GM19397 (cell line): Measurements from ENCODE around the gene TRABD2A.

Experiments used
- ATAC-seq: cut with Tn5 transposase; IDR thresholded peaks from one replicate; pipeline ENCODE4 v1.9.1; 2021; ENCODE audit warnings: mild to moderate bottlenecking, moderate library complexity; ENCODE audit not compliant: unreplicated experiment

Gene TRABD2A

DNA sequence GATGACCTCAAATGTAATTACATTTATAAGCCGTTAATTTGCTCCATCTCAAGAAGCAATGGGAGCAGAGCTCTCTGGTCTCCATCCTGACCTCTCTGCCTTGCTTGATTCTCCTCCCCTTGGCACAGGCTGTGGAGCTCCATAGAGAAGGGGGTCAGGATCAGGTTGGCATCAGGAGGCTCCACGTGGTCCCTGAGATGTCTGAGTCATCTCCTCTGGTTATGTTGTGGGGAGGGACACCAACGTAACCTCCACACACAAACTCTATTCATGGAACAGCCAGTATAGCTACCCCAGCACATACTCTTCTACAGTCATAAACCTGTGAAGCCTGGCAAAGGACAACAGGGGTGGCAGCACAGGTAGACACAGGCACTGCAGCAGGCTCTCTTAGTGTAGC lies 29.0 kb downstream of the TRABD2A start:
- no peak for ATAC-seq

DNA sequence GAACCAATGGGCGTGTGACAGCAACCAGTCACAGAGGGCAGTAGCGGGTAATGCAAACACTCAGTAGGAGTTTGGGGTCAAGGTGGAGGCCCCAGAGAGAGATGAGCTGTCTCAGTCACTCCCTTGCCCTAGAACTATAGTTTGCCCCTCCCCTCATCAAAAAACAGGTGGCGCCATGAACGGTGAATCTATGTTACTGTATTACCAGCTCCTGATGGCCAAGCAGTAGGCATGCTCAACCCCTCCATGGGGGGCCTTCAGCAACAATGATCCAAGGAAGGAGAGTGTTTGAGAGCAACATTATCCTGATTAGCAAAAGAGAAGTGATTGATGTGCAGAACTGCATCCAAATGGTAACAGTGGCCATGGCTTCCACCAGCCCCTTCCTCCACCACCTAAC lies 30.4 kb downstream of the TRABD2A start:
- ATAC-seq, result no peak

DNA sequence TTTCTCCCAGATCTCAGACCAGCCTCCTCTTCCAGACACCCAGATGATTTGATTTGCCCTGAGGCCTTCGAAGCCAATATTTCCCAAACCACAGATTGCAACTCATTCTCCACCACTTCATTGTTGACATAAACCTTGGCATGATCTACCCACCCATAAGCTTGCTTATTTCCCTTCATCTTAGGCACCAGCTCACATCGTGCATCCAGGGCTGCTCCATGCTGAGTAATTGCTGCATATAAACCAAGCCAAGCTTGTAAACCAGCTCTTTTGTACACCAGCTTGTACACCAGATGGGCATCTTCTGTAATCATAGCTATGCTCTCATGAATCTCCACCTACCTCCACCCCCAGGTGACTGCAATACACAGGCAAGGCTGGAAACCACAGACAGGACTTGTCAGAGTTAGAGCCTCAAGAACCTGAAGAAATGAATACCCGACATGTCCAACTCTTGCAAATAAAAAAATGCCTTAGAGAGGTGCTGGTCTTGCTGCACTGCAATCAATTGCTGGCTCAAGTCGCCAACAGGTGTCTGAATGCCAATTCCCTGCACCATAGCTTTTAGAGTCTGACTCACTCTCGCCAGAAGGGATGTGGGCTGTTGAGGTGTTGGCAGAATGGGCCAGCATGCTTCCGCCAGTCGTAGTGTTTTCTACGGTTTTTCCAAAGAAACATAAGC lies 31.5 kb downstream of the TRABD2A start:
- no peak for ATAC-seq

DNA sequence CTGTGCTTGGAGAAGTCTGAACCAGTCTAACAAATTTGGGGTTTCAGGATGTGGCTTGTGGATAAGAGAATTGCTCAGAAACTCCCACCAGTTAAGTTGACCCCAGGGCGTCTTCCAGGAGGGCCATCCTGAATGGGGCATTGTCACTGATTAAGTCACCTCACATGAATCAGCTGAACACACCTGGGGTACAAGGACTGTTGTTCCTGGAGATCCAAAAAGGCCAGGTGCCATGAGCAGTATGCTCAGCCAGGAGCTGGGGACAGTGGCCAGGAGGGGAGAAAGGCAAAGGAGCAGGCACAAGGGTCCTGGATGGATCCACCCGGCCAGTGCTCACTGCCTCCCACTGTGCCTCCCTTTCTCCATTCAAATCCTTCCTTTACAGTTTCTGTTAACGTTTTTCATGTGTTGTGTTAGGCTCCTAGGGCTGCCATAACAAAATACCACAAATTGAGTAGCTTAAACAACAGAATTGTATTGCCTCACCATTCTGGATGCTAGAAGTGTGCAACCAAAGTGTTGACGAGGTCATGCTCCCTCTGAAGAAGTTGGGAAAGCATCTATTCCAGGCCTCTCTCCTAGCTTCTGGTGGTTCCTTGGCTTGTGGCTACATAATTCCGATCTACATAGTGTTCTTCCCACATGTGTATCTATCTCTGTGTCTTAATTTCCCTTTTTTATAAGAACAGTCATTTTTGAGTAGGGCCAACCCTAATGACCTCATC lies 33.4 kb downstream of the TRABD2A start:
- no peak for ATAC-seq

DNA sequence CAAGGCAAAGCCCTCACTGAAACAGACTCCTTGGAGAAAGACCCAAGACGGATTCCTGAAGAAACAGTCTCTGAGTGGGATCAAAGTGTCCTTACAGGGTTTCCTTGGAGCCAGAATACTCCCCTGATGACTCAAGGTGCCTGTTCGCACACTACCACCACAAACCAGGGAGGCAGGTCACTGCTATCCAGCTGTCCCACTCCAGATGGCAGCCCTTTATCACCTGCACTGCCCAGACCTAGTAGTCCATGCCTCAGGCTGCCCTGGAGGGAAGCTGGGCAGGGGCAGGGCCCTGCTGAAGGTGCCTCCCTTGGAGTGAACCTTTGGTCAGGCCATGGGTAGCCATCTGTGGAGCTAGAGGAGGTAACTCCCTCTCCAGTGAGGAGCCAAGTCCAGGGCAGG lies 34.1 kb downstream of the TRABD2A start:
- ATAC-seq, result no peak

DNA sequence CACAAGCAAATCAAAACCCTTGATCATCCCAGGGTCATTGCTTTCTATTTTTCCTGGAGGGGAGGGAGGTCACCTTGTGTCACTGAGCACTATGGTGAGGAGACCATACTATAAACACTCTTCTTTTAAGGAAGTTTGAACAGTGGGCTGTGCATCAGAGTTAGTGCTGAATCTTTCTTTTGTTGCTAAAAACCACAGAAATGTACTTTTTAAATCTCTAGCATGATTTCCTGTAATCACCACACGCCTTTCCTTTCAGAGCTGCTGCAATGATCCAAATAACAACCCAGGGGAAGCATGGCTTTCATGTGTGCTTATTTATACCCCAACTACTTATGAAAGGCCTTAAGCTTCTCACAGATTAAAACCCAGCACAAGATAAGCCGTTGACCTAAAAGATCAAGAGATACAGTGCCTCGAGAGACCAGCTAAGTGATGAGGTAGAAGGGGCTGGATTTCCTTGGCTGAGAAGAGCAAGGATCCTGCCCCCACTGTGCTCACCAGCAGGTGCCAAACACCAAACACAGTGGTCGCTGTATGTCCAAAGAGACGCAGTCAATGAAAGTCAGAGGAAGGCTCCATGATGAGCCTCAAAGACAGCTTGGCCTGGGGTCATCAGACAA lies 34.7 kb downstream of the TRABD2A start:
- no peak for ATAC-seq

DNA sequence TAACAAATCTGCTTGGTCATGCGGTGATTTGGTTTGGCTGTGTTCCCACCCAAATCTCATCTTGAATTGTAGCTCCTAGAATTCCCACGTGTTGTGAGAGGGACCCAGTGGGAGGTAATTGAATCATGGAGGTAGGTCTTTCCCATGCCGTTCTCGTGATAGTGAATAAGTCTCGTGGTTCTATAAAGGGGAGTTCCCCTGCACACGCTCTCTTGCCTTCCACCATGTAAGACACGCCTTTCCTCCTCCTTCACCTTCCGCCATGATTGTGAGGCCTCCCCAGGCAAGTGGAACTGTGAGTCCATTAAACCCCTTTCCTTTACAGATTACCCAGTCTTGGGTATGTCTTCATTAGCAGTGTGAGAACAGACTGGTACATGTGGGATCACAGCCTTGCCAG lies 36.7 kb downstream of the TRABD2A start:
- ATAC-seq, result no peak

DNA sequence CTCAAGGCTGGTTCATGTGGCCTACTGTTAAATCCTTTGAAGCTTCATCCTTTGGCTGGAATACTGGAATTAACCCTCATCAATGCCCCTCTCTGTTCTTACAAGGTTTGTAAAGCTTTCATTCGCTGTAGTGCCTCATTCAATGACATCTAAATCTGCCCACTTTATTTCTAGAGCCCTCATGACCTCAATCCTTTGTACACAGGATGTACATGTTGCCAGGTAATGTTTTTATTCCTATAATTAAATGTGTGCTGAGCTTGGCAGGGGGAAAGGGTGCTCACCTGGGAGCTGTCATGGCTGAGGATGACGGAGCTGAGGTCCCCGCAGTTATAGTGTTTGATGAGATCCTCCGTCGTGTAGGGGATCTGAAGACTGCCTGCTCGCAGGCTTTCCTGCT lies 39.3 kb downstream of the TRABD2A start:
- ATAC-seq, result no peak

DNA sequence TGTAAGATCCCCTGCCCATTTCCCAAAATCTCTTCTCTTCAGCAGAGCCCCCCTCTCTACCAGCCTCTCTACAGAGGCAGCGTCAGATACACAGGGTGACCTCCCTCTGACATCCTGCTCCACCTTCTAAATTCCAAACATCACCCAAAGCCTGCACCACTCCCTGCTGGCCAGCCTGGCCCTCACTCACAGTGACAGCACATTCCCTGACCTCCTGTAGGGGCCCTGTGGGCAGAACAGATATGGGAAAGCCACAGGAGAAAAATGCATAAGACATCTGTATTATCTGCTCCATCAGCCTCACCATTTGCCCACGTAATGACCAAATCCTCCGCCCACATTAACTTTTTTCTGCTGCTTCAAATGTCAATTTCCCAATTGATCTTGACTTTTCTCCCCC lies 40.6 kb downstream of the TRABD2A start:
- ATAC-seq, result no peak

DNA sequence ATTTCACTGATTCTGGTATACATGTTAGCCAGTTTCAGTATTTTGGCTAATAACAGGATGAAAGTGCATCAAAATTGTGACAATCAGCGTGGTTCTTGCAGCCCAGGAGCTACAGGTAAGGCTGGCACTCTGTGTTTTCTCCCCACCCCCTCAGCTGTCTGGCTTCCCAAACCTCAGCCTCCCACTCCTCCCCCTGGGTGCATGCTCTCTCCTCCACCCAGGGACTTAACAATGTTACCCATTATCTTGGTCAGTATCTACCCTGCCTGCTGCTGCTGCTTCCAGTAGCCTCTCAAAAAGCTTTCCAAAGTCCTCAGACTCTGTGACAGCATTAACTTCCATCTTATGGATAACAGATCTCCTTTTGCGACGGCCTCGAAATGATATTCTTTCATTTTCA lies 41.0 kb downstream of the TRABD2A start:
- ATAC-seq, result no peak

DNA sequence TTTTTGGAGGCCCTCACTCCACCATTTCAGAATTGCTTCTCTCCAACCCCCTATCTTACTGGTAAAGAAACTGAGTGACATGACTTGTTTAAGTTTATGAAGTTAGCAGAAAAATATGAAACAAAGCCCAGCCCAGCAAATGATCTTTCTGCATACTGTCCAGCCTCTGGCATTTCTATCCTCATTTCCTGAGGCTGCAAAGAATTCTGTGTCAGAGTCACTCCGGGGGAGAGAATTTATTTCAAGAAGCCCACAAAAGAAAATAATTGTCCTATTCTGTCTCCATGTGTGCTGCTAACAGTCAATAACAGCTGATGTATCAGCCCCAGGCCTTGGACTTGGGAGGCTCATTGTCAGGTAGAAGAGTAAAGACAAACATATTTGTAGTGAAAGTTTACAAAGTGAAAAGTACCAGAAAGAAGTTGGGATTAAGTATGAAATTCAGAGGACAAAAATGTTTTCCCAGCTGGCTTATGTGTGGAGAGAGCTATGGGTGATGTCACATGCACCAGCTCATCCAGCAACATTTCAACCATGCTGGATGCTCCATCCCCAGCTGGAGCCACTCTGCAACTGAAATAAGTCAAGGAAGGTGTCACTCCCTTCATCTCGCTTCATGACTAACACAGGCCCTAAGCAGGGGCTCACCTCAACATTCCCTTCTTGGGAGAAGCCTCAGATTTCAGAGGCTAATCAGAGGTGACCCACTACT lies 42.3 kb downstream of the TRABD2A start:
- no peak for ATAC-seq

DNA sequence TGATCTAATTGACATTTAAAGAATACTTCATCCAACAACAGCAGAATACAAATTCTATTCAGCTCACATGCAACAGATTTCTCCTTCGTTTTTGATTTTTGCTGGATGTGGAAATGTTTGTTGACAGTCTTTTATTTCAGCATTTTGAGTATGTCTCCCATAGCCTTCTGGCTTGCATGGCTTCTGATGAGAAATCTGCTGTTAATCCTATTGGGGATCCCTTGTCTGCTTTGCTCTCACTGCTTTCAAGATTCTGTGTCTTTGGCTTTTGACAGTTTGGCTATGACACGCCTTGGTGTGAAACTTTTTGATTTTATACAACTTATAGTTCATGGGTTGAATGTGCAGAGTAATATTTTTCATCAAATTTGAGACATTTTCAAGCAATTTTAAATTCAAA lies 44.7 kb downstream of the TRABD2A start:
- no peak for ATAC-seq

DNA sequence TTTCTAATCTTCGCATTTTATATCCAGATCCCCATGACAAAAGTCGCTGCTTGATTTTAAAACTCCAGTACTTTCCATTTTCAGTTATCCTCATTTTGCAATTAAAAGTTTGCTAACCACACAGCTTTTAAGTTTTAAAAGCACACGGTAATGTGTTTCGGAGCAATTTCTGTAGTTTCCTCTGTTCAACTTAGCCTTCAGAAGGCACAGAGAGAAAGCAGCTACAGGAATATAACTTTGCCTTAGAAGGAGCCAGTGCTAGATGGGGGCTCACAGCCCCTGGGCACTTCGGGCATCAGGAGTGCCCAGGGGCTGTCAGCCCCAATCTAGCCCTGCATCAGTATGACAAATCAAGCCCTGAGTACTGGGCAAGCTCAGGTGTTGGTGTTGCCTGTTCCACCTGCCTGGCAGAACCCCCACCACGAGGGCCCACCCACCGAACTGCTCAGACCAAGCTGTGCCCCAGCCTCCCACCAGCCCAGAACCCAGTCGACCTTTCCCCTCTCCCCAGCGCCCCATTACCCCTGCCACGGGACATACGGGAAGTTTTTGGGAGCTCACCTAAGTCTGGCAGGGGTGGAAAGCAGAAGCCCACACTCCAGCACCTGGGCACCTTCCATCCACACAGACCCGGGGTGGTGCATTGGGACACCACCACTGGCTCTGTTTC lies 47.3 kb downstream of the TRABD2A start:
- no peak for ATAC-seq

DNA sequence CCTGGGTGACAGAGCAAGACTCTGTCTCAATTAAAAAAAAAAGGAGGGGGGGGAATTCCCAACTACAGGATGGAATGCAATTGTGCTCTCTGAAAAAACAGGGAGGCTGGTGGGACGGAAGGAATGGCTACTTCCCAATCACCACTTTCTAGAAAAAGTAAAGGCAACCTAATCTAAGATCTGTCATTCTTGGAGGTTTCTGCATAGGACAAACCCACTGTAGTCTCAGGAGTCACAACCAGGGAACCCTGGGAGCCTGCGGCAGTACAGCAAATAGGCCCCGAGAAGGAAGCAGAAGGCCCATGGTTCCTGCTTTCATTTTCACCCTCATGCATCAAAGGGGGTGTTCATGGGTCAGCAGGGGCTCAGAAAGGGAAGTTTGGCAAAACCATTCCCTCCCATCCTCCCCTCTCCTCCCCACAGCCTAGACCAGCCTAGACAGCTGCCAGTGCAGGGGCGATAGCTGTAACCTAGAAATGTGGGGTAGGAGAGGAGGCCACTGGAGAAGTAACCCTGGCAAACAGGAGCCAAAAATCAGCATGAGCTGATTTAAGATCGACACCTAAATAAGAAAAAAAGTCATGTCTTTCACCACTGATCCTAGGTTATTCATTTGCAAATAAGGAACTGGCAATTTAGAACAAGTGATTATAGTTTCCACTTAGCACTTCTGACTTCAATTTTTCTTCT lies 48.0 kb downstream of the TRABD2A start:
- ATAC-seq, result peak; percentile 78

DNA sequence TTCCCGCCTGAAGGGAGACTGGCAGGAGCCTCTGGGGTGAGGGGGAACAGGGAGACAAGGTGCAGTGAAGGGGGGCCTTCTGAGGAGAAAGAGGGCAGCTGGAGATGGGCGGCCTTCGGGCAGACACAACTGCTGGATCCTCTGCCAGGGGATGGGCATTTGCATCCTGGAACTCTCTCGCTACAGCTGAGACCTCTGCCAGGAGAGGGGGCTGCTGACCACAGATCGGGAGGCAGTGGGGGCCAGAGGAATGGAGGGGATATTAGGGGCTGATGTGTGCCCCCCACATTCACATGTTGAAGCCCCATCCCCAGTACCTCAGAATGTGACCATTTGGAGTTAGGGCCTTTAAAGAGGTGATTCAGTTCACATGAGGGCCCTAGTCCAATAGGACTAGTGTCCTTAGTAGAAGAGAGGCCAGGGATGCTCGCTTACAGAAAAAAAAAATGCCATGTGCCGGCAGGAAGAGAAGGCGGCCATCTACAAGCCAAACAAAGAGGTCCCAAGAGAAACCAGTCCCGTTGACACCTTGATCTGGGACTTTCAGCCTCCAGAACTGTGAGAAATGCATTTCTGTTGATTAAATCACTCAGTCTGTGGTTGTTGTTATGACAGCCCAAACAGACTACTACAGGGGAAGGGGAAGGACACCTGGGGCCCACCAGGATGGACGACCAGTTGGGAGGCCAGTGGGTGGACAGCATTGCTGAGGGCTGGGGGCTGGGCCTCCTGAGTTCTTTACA lies 50.0 kb downstream of the TRABD2A start:
- ATAC-seq, result no peak

DNA sequence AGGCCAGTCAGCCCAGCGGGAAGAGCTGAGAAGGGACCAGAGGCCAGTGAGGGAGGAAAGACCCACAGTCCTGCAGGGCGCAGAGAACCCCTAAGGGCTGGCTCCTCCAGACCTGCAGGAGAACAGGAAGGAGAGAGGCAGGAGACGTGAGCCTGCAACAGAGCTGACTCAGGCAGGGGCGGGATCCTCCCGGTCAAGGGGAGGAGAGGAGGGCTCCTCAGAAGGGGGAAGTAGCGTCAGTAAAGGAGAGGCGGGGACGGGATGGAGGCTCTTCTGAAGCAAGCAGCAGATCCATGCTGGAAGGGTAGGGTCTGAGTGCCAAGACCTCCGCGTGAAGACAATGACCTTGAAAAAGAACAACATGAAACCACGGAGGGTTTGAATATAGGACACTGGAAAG lies 50.8 kb downstream of the TRABD2A start:
- no peak for ATAC-seq

DNA sequence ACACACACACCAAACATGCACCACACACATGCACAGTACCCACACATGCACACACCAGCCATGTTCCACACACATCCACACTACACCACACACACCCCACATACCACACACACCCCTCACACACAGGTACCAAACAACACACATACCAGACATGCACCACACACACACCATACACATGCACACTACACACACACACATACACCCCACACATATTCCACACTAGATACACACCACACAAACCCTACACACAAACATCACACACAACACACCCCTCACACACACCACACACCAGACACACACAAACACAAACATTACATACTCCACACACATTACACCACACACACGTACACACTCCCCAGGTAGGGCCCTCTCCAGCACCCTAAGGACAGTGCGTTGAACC lies 51.2 kb downstream of the TRABD2A start:
- no peak for ATAC-seq

DNA sequence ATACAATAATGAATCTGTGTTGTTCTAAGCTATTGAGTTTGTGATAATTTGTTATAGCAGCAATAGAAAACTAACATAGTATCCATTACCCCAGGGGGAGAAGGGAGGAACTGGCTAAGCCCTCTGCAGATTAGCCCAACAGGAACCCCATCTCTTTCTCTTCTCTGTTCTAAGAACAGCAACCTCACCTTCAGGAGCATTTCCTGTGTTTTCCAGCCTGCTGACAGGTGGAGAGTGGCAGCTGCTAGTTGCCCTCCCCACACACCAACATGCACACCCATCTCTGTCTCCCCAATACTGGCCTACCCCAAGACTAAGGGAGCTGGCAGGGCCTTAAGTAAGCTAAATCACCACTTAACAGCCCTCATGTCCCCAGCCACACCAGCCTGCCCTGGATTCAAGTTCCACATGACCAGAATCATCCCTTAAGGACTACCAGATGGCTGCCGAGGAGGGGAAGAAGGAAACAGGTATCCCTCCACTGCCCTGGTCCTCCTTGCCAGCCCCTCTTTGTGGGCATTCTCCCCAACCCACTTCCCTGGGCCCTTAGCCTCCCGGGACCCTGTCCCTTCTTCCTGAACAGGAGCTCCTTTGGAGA lies 52.8 kb downstream of the TRABD2A start:
- ATAC-seq, result no peak

DNA sequence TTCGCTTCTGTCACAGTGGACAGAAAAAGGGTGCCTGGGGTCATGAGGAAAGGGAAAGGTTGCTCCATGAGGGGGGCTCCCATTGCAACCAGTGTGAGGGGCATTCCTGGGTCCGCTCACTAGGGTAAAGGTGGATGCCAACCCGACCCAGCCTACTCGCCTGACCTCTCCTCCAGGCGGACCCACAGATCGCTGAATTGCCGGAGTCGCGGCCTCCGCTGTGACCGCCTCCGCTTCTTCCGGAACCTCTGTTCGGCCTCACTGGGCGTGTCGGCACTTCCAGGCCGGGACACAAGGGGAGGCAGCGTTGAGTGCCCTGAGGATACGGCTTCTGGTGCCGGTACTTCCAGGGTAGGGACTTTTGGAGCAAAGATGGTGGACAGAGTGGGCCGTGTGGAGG lies 57.1 kb downstream of the TRABD2A start:
- ATAC-seq, result no peak
